ENCODE measurements around the gene GLYR1. TPM values are rescaled to one million over a fixed set of nuclear protein-coding genes. Genes with fewer than 3 reads are reported as not detected.

The GLYR1 gene
- total RNA-seq, 5 donors from 2014 or later (not counting 1 experiment from before 2014, with no cell fraction given) = 95.5 to 106 (median 102) TPM

DNA sequence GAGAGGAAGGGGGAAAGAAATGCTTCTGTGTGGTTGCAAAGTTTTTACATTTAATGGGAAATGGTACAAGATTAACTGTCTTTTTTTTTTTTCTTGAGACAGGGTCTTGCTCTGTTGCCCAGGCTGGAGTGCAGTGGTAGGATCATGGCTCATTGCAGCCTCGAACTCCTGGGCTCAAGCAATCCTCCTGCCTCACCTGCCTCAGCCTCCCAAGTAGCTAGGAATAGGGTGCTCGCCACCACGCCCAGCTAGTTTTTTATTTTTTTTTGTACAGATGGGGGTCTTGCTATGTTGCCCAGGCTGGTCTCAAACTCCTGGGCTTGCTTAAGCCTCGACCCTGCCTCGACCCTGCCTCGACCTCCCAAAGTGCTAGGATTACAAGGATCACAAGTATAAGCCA is 40.8 kb downstream of the GLYR1 start:
- H3K4me3 ChIP-seq (ENCODE audit: control insufficient read depth in 1 of 2, extremely low read depth in 1 of 2, low read length in 1 of 2) = no peak overlapping the region
- Mint-ChIP-seq H3K4me3 (no peak overlapping the region), H3K27ac (no peak overlapping the region), H3K36me3 (peaks cover 9% of the 10 kb centered on the region), H3K27me3 (no peaks in the 10 kb centered on the region), H3K9me3 (no peaks in the 10 kb centered on the region), H3K4me1 (peaks cover 0 to 14% (median 11%) of the 10 kb centered on the region in 3 donors)
- DNase-seq (no peak), ATAC-seq (replicated peaks in 1 of 4) (no peak)
- CTCF ChIA-PET = no interaction called here
- H3K36me3 ChIP-seq (ENCODE audit: control insufficient read depth in 2 of 2, extremely low read depth in 1 of 2, insufficient read depth in 1 of 2, low read length in 1 of 2) = peaks cover 0 to 20% of the 10 kb centered on the region in 2 donors
- no peaks in the 10 kb centered on the region for H3K9me3 ChIP-seq
- H3K27ac ChIP-seq (ENCODE audit: low read length) = no peak overlapping the region
- peaks cover 2 to 11% of the 10 kb centered on the region in 2 experiments for H3K4me1 ChIP-seq (ENCODE audit: control insufficient read depth in 1 of 2, extremely low read depth in 1 of 2, insufficient read depth in 2 of 2, low read length in 2 of 2)
- POLR2A ChIA-PET = no interaction called here
- 90% methylated on average over 2 of the region's 6 CpGs for WGBS (ENCODE audit: insufficient coverage)
- H3K27me3 ChIP-seq (replicated peaks in 1 of 2; ENCODE audit: control insufficient read depth in 2 of 2, extremely low read depth in 1 of 2, insufficient read depth in 2 of 2, low read length in 1 of 2) = no peaks in the 10 kb centered on the region

DNA sequence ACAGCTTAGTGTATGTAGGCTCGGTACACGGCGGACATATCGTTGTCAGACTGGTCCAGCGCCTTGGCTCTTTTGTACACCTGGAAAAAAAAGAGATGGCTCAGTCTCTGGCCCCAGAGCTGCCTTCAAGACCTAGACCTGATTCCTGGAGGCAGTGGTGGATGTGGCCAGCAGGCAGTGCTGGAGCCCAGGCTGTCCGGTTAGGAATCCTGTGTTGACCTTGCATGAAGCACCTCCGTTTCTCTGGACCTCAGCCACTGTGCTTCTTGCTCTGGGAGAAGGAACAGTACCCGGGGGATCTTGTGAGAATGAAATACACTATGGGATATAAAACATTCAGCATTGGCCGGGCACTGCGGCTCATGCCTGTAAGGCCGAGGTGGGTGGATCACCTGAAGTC is 41.9 kb downstream of the GLYR1 start:
- no peak overlapping the region for H3K4me3 Mint-ChIP-seq
- ChIA-PET POLR2A (no interaction called here), CTCF (no interaction called here)
- peaks cover 7 to 21% (median 18%) of the 10 kb centered on the region in 3 donors for H3K4me1 Mint-ChIP-seq
- Histone ChIP-seq H3K4me3 (ENCODE audit: control insufficient read depth in 1 of 2, extremely low read depth in 1 of 2, low read length in 1 of 2) (no peak overlapping the region), H3K27me3 (replicated peaks in 1 of 2; ENCODE audit: control insufficient read depth in 2 of 2, extremely low read depth in 1 of 2, insufficient read depth in 2 of 2, low read length in 1 of 2) (no peaks in the 10 kb centered on the region), H3K36me3 (ENCODE audit: control insufficient read depth in 2 of 2, extremely low read depth in 1 of 2, insufficient read depth in 1 of 2, low read length in 1 of 2) (peaks cover 0 to 18% of the 10 kb centered on the region in 2 donors), H3K4me1 (ENCODE audit: control insufficient read depth in 1 of 2, extremely low read depth in 1 of 2, insufficient read depth in 2 of 2, low read length in 2 of 2) (peaks cover 2 to 21% of the 10 kb centered on the region in 2 experiments), H3K27ac (ENCODE audit: low read length) (no peak overlapping the region), H3K9me3 (no peaks in the 10 kb centered on the region)
- 100% methylated on average over 4 of the region's 11 CpGs for WGBS (ENCODE audit: insufficient coverage)
- H3K27me3 Mint-ChIP-seq = no peaks in the 10 kb centered on the region
- H3K9me3 Mint-ChIP-seq = no peaks in the 10 kb centered on the region
- ATAC-seq (replicated peaks in 1 of 4) (no peak), DNase-seq (no peak)
- H3K27ac Mint-ChIP-seq = no peak overlapping the region
- H3K36me3 Mint-ChIP-seq = peaks cover 9% of the 10 kb centered on the region

DNA sequence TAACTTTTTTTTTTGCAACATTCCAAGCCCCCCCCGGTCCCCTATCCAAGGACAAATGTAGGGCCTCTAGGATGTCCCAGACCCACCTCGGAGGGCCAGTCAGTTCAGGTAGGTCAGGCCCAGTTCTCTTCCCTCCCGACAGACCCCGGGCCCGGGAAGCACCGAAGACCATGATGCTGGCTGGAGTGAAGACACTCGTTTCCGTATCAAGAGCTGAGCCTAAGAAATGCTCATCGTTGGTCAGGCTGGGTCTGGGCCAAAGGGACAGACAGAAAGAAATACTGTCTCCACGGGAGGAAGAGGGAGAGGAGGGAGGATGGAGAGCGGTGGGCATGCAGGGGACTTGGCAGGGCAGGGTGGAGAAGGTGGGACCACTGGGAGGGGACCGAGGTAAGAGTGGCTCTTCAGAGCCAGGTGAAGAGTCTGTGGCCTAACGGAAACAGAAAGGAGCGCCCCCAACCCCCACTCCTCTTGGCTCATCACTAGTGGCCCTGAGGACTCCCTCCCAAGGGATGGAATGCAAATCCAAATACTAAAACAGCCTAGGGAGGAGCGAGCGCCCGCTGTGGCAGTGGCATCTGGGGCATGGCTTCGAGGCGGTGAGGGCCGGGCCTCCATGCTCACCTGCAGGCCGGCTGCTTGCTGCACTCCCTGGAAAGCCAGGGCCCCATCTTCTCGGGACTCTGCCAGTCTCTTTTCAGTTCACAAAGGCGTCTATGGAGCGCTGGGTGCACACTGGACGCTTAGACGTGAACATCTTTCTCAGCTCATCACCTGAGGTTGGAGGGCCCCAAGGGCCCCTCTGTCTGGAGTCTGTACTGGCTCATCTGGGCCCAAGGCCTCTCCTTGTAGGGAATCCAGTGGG is 43.0 kb downstream of the GLYR1 start:
- no peak overlapping the region for H3K27ac Mint-ChIP-seq
- no peaks in the 10 kb centered on the region for H3K9me3 Mint-ChIP-seq
- peak overlapping the region in 2 of 3 donors; percentile 41 to 87 for H3K4me3 Mint-ChIP-seq
- CTCF ChIA-PET = interaction anchor here in 1 of 2 donors (0.5 kb wide), 1 partner anchor 155 kb away, joined by 3 read pairs; no protein-coding TSS in a partner anchor
- peaks cover 7 to 21% (median 18%) of the 10 kb centered on the region in 3 donors for H3K4me1 Mint-ChIP-seq
- Histone ChIP-seq H3K4me1 (ENCODE audit: control insufficient read depth in 1 of 2, extremely low read depth in 1 of 2, insufficient read depth in 2 of 2, low read length in 2 of 2) (peaks cover 2 to 21% of the 10 kb centered on the region in 2 experiments), H3K36me3 (ENCODE audit: control insufficient read depth in 2 of 2, extremely low read depth in 1 of 2, insufficient read depth in 1 of 2, low read length in 1 of 2) (peaks cover 0 to 16% of the 10 kb centered on the region in 2 donors), H3K27ac (ENCODE audit: low read length) (no peak overlapping the region), H3K4me3 (ENCODE audit: control insufficient read depth in 1 of 2, extremely low read depth in 1 of 2, low read length in 1 of 2) (no peak overlapping the region), H3K27me3 (replicated peaks in 1 of 2; ENCODE audit: control insufficient read depth in 2 of 2, extremely low read depth in 1 of 2, insufficient read depth in 2 of 2, low read length in 1 of 2) (no peaks in the 10 kb centered on the region), H3K9me3 (no peaks in the 10 kb centered on the region)
- ATAC-seq (replicated peaks in 1 of 4) (no peak), DNase-seq (no peak)
- no peaks in the 10 kb centered on the region for H3K27me3 Mint-ChIP-seq
- H3K36me3 Mint-ChIP-seq = peaks cover 9% of the 10 kb centered on the region
- WGBS (ENCODE audit: insufficient coverage) = 94% methylated on average over 22 of the region's 26 CpGs
- POLR2A ChIA-PET = no interaction called here

DNA sequence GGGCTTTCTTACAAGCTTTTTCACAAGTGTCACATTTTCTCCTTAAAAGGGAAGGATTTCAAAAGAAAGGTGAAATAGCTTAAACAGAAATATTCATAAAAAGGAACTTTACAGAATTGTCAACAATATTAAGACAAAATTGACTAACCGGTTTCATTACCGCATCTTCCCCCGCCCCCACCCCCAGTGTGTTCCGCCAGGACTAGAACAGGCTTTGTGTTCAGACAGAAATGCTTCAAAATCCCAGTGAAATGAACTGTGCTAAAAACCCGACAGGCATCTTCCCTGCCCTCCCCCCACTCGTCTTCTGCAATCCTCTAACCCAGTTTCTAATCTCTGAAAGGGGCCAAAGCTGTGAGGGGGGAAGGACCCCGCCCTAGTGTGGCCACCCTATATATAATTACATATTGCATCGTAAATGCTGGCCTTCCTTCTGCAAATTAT is 43.7 kb downstream of the GLYR1 start:
- Histone ChIP-seq H3K36me3 (ENCODE audit: control insufficient read depth in 2 of 2, extremely low read depth in 1 of 2, insufficient read depth in 1 of 2, low read length in 1 of 2) (peaks cover 3 to 12% of the 10 kb centered on the region in 2 donors), H3K27ac (ENCODE audit: low read length) (no peak overlapping the region), H3K4me3 (ENCODE audit: control insufficient read depth in 1 of 2, extremely low read depth in 1 of 2, low read length in 1 of 2) (no peak overlapping the region), H3K9me3 (no peaks in the 10 kb centered on the region), H3K4me1 (ENCODE audit: control insufficient read depth in 1 of 2, extremely low read depth in 1 of 2, insufficient read depth in 2 of 2, low read length in 2 of 2) (peaks cover 2 to 21% of the 10 kb centered on the region in 2 experiments), H3K27me3 (replicated peaks in 1 of 2; ENCODE audit: control insufficient read depth in 2 of 2, extremely low read depth in 1 of 2, insufficient read depth in 2 of 2, low read length in 1 of 2) (no peaks in the 10 kb centered on the region)
- Mint-ChIP-seq H3K27me3 (no peaks in the 10 kb centered on the region), H3K27ac (peak overlapping the region in 1 of 2 donors; percentile 70), H3K4me3 (peak overlapping the region; percentile 80 to 87 (median 81)), H3K4me1 (peaks cover 7 to 21% (median 18%) of the 10 kb centered on the region in 3 donors), H3K9me3 (no peaks in the 10 kb centered on the region), H3K36me3 (peaks cover 9% of the 10 kb centered on the region)
- no peak for ATAC-seq (replicated peaks in 1 of 4)
- ChIA-PET CTCF (interaction anchor here in 1 of 2 donors (1.0 to 1.2 kb wide), 2 partner anchors 35 to 69 kb away, joined by 5 read pairs; partner anchors contain the start of genes ANKS3 and DNAAF8), POLR2A (interaction anchor here in 1 of 2 donors (0.7 to 1.0 kb wide), 2 partner anchors 59 to 69 kb away, joined by 3 to 5 read pairs; partner anchors contain the start of genes ANKS3 and DNAAF8)
- no peak for DNase-seq
- WGBS (ENCODE audit: insufficient coverage) = 80% methylated on average over 2 of the region's 8 CpGs

DNA sequence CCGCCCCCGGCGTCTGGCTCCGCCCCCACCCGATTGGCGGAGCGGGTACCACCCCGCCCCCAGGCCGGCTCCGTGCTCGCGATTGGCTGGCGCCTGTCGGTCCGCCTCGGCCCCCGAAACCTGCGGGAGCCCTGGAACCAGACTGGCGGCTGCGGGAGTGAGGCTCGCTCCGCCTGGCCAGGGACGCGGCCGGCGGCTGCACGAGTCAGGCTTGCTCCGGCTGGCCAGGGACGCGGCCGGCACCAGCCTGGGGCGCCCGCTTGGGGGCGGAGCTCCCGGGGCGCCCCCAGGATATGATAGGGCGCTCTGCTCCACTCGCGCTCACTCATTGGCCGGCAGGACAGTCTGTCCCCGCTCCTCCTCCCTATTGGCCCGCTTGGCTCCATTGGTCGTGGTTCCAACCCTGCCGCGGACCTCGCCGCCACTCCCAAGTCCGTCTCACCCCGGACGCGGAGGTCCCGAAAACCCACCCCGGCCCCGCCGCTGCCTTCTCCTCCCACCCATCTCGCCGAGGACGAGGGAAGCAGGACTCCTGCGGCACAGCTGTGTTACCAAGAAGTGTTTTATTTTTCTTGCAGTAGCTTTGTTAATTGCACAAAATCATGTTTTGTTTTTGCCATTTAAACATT is 44.3 kb downstream of the GLYR1 start:
- H3K36me3 ChIP-seq (ENCODE audit: control insufficient read depth in 2 of 2, extremely low read depth in 1 of 2, insufficient read depth in 1 of 2, low read length in 1 of 2) = peaks cover 3 to 8% of the 10 kb centered on the region in 2 donors

More for the DNA sequence above, 44.3 kb downstream of the GLYR1 start:
- POLR2A ChIA-PET = interaction anchor here in 1 of 2 donors (0.7 to 1.0 kb wide), 2 partner anchors 58 to 69 kb away, joined by 3 to 5 read pairs; partner anchors contain the start of genes ANKS3 and DNAAF8
- DNase-seq (peak; percentile 59 to 94 (median 83)), ATAC-seq (replicated peaks in 1 of 4) (peak; percentile 85 to 89 (median 86))
- no peaks in the 10 kb centered on the region for H3K27me3 ChIP-seq (replicated peaks in 1 of 2; ENCODE audit: control insufficient read depth in 2 of 2, extremely low read depth in 1 of 2, insufficient read depth in 2 of 2, low read length in 1 of 2)
- no peaks in the 10 kb centered on the region for H3K9me3 ChIP-seq
- CTCF ChIA-PET = interaction anchor here in 1 of 2 donors (1.0 to 1.2 kb wide), 2 partner anchors 35 to 69 kb away, joined by 5 read pairs; partner anchors contain the start of genes ANKS3 and DNAAF8
- Mint-ChIP-seq H3K4me3 (peak overlapping the region; percentile 80 to 87 (median 81)), H3K9me3 (no peaks in the 10 kb centered on the region), H3K4me1 (peaks cover 7 to 21% (median 18%) of the 10 kb centered on the region in 3 donors), H3K27me3 (no peaks in the 10 kb centered on the region), H3K36me3 (peaks cover 9% of the 10 kb centered on the region), H3K27ac (peak overlapping the region; percentile 70 to 85)
- under 1% methylated on average over 42 of the region's 59 CpGs for WGBS (ENCODE audit: insufficient coverage)
- H3K4me1 ChIP-seq (ENCODE audit: control insufficient read depth in 1 of 2, extremely low read depth in 1 of 2, insufficient read depth in 2 of 2, low read length in 2 of 2) = peaks cover 2 to 21% of the 10 kb centered on the region in 2 experiments
- no peak overlapping the region for H3K27ac ChIP-seq (ENCODE audit: low read length)
- H3K4me3 ChIP-seq (ENCODE audit: control insufficient read depth in 1 of 2, extremely low read depth in 1 of 2, low read length in 1 of 2) = peak overlapping the region; percentile 52 to 53

All from T-cell (primary cell).